Myometrial cell (primary cell): Measurements from ENCODE around the gene MSI2. TPM values are rescaled to one million over a fixed set of nuclear protein-coding genes. Genes with fewer than 3 reads are reported as not detected.

Experiments used
- total RNA-seq: library from RNA; depleted of rRNA; stranded (reverse); fragments of >200 nt; gene quantifications from 2 replicates; pipeline ENCODE4 v1.2.3, GENCODE V29; 2015

The MSI2 gene
- total RNA-seq: 12.7 and 21.3 TPM in 2 replicates

GRCh38 chr17:57255776-57256681 is at the start of gene MSI2:
TSS of gene MSI2 (plus strand) at chr17:57256523. CDS start at chr17:57256743, 220 bp downstream.

Other genes with a start within 250 kb of the MSI2 start
- 6.1 and 7.8 TPM in 2 replicates for gene AKAP1, start 171.3 kb upstream of the MSI2 start, total RNA-seq